HG02884 (cell line): Measurements from ENCODE around the gene LCNL1.
"Not testable (repeated sequence)": the region's sequence is repeated elsewhere in the genome, so short reads cannot be mapped to it uniquely, and the experiment has no call there.

Experiments
- ATAC-seq: cut with Tn5 transposase; IDR thresholded peaks from one replicate; pipeline ENCODE4 v1.9.1; 2021; ENCODE audit warnings: mild to moderate bottlenecking, moderate library complexity; ENCODE audit not compliant: unreplicated experiment

LCNL1 gene

GRCh38 chr9:137021979-137022661 lies 39.3 kb downstream of the LCNL1 start:
- no peak for ATAC-seq

GRCh38 chr9:137022662-137023008 lies 39.8 kb downstream of the LCNL1 start:
- no peak for ATAC-seq

- ATAC-seq: no peak
Observed at GRCh38 chr9:137023157-137023556, 40.4 kb downstream of the LCNL1 start.

- no peak for ATAC-seq
Observed at GRCh38 chr9:137023583-137023991, 40.8 kb downstream of the LCNL1 start.

- ATAC-seq: no peak
Observed at GRCh38 chr9:137025517-137025966, 42.7 kb downstream of the LCNL1 start.

GRCh38 chr9:137026384-137026783 lies 43.6 kb downstream of the LCNL1 start:
- no peak for ATAC-seq

- no peak for ATAC-seq
Observed at GRCh38 chr9:137026828-137027227, 44.0 kb downstream of the LCNL1 start.

- ATAC-seq: no peak
Observed at GRCh38 chr9:137027369-137028262, 44.8 kb downstream of the LCNL1 start, which contains the start of gene ABCA2. ABCA2 (minus strand) TSS chr9:137028237; CDS start chr9:137028140, 97 bp downstream.

- ATAC-seq: no peak
Observed at GRCh38 chr9:137028263-137029057, 45.7 kb downstream of the LCNL1 start.

GRCh38 chr9:137029058-137029936 lies 46.5 kb downstream of the LCNL1 start:
- no peak for ATAC-seq

GRCh38 chr9:137030006-137030405 lies 47.2 kb downstream of the LCNL1 start:
- ATAC-seq: no peak

GRCh38 chr9:137030538-137031527 lies 48.0 kb downstream of the LCNL1 start:
- ATAC-seq: no peak

GRCh38 chr9:137031904-137032640 lies 49.3 kb downstream of the LCNL1 start, which contains the start of gene FUT7:
FUT7 (minus strand) TSS chr9:137032088; CDS start chr9:137031991, 97 bp downstream.
- ATAC-seq: no peak

- ATAC-seq: no peak
Observed at GRCh38 chr9:137032858-137033257, 50.1 kb downstream of the LCNL1 start.

- not testable (repeated sequence) for ATAC-seq
Observed at GRCh38 chr9:137033481-137033880, 50.7 kb downstream of the LCNL1 start.

- ATAC-seq: no peak
Observed at GRCh38 chr9:137034039-137034708, 51.4 kb downstream of the LCNL1 start.

- ATAC-seq: no peak
Observed at GRCh38 chr9:137034709-137035506, 52.1 kb downstream of the LCNL1 start.
